SHP77 treated with DMSO at 0.1 percent for 48 hours (cell line): ENCODE data around the gene RND1.
"Not testable (repeated sequence)": the region's sequence is repeated elsewhere in the genome, so short reads cannot be mapped to it uniquely, and the experiment has no call there.

Experiments used
- DNase-seq: peaks from one replicate; lab custom pipeline; 2025; lab: John Stamatoyannopoulos, UW

RND1 gene

GRCh38 chr12:48866052-48866711, 512 bp upstream of the RND1 start:
- no peak for DNase-seq

GRCh38 chr12:48863291-48863690, 2.4 kb downstream of the RND1 start:
- no peak for DNase-seq

- no peak for DNase-seq
These were observed 2.9 kb downstream of the RND1 start for GRCh38 chr12:48862760-48863159.

GRCh38 chr12:48861111-48861510, 4.6 kb downstream of the RND1 start:
- DNase-seq = no peak

GRCh38 chr12:48860236-48860635, 5.4 kb downstream of the RND1 start:
- DNase-seq = not testable (repeated sequence)

GRCh38 chr12:48859607-48860006, 6.1 kb downstream of the RND1 start:
- DNase-seq = no peak

GRCh38 chr12:48858043-48858442, 7.6 kb downstream of the RND1 start:
- DNase-seq = no peak

- DNase-seq = no peak
These were observed 8.2 kb downstream of the RND1 start for GRCh38 chr12:48857278-48857994.

- no peak for DNase-seq
These were observed 9.3 kb downstream of the RND1 start for GRCh38 chr12:48856379-48856778.

- DNase-seq = not testable (repeated sequence)
These were observed 10.7 kb downstream of the RND1 start for GRCh38 chr12:48854932-48855331.

GRCh38 chr12:48854488-48854887, 11.2 kb downstream of the RND1 start:
- no peak for DNase-seq

- peak; percentile 49 for DNase-seq
These were observed 12.7 kb downstream of the RND1 start for GRCh38 chr12:48852734-48853688.

- peak; percentile 93 for DNase-seq
These were observed 13.6 kb downstream of the RND1 start, which contains the start of gene DDX23 for GRCh38 chr12:48851883-48852733. DDX23 (minus strand) TSS chr12:48852163; CDS start chr12:48845782, 6,381 bp downstream.

GRCh38 chr12:48842021-48842420, 23.6 kb downstream of the RND1 start:
- not testable (repeated sequence) for DNase-seq

- DNase-seq = no peak
These were observed 27.6 kb downstream of the RND1 start for GRCh38 chr12:48838048-48838447.

- no peak for DNase-seq
These were observed 33.2 kb downstream of the RND1 start for GRCh38 chr12:48832321-48833060.

- no peak for DNase-seq
These were observed 34.4 kb downstream of the RND1 start for GRCh38 chr12:48831257-48831656.

GRCh38 chr12:48828841-48829575, 36.7 kb downstream of the RND1 start:
- no peak for DNase-seq

- no peak for DNase-seq
These were observed 37.4 kb downstream of the RND1 start for GRCh38 chr12:48828293-48828692.

- no peak for DNase-seq
These were observed 38.1 kb downstream of the RND1 start for GRCh38 chr12:48827513-48828096.
